HG03097 (cell line): ENCODE data around the gene CYP4B1.
"Not testable (repeated sequence)": the region's sequence is repeated elsewhere in the genome, so short reads cannot be mapped to it uniquely, and the experiment has no call there.

Experiments
- ATAC-seq: cut with Tn5 transposase; IDR thresholded peaks from one replicate; pipeline ENCODE4 v1.9.1; 2021; ENCODE audit not compliant: unreplicated experiment, low FRiP score

CYP4B1 gene

DNA sequence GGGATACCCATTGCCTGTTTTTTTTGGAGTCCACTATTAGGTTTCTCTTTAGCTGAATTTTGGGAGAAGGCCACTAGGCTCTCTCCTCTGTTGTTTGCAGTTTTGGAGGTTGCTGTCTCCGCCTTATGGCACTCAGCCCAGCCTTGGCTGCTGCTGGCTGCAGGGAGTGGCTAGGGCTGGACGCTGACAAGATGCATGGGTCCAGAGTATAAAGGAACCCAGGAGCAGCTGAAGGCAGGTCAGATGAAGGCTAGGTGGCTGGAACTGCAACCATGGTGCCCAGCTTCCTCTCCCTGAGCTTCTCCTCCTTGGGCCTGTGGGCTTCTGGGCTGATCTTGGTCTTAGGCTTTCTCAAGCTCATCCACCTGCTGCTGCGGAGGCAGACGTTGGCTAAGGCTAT is at the start of gene CYP4B1:
Gene CYP4B1, plus strand, starts transcription at position 237 of the 400 bp plus-strand sequence. Its CDS starts 36 bp downstream, at position 273.
- no peak for ATAC-seq

DNA sequence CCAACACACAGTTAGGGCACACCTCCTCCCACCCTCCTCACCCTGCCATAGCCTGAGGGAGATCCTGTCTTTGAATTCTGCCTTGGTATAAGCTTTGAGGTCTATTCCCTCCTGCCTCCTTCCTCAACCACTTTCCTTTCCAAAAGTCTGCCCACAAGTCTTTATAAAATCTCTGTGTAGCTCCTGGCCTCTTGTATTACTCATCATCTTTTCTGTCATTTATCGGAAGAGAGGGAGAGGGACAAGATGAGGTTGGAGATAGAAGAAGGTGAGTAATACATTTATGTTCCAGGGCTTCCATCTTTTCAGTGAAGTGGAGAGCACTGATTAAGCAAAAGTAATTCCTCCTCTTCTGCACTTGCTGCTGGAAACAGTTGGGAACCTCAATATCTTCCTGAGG is 49.4 kb upstream of the CYP4B1 start:
- ATAC-seq = no peak

DNA sequence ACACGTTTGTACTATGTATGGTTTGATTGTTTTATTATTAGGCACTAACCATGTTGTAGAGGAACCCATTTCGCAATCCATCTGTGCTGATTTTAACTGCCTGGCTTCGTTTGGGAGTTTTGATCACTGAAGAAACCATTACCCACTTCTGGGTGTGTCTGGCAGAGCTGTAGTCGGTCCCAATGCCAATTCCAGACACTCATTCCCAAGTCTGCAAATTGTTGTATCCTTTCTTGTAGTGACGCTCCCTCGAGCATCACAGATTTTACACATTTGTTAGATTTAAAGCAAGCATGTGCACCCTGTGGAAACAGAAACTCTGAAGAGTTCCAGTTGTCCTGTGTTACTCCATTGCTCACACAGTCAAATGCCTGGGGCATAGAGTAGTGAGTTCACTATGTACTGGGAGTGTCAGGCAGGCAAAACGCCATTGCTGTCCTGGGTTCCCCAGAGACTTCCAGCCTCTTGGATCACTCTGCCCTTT is 48.9 kb upstream of the CYP4B1 start:
- ATAC-seq = no peak

DNA sequence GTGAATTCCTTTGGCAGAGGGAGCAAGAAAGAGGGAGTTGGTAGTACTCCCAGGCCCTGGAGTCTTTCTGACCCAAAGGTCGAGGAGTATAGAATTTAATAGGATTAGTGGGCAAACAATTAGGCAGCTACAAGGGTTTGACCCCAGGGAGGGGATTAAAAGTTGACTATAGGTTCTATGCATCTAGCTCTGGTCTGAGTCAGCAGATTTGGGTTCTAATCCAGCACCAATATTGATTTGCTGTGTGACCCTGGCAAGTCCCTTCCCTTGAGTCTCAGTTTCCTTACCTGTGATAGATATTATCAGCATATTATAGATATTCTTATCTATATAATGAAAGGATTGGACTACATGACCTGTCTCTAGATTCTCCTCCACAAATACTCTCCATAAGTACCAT is 44.9 kb upstream of the CYP4B1 start:
- ATAC-seq = no peak

DNA sequence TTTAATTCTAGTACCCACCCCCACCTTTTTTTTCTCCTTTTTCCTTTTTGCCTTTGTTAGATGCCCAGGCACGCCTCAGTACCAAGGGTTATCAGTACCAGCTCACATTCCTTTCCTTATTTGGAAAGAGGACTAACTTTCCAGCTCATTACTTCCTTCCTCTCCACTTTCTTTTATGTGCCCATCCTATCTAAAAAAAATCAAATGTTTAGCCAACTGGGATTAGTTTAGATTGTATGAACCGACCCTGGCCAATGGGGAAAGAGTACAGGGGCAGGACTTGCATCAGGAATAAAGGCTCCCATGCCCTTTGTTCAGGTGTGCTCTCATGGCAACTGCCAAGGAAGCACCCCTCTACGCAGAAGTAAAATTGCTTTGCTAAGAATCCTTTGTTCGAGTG is 44.1 kb upstream of the CYP4B1 start:
- not testable (repeated sequence) for ATAC-seq

DNA sequence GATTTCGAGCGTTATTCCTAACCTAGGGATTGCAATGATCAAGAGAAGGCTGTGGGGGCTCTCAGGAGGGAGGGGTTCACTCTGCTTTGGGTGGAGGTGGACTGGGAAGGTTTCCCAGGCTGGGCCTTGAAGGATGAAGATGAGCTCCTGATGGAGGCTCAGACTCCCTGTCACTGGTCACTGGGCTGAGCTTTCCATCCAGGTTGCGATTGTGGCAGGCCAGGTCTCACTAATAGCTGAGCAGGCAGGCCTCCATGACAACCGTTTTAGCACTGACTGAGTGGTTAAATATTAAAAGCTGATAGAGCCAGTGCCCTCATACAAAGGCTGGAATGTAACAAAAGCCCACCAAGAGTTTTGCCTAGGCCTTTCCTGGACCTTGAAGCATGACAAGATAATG is 43.7 kb upstream of the CYP4B1 start:
- no peak for ATAC-seq

DNA sequence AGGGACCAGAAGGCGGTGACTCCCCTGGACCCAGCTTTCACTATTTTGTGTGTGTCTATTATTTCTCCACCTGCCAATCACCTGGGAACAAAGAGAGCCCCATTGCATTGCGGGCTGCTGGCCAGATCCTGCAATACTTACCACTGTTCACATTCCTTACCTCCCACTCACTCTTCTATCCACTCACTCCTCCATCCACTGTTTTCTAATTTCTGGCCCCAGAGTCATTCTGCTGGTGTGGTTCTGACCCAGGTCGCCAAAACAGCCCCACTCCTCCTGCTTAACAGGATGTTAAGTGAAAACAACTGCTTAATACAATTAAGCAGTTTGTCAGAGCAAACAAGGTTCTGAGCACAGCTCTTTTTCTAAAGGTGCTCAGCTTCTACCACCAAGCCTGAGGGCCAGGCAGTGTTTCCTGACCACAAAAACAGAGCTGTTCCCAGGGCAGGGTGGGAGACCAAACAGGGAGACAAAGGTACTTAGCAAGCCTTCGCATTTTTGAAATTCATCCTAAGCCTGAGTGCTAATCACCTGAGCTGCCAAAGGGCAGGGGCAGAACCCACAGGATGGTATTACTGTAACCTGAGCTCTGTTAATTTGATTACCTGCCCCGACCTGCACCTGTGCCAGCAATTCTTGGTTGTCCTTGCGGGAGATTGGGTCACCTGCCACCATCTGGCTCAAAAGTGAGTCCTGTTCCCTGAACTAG is 41.4 kb upstream of the CYP4B1 start:
- no peak for ATAC-seq

DNA sequence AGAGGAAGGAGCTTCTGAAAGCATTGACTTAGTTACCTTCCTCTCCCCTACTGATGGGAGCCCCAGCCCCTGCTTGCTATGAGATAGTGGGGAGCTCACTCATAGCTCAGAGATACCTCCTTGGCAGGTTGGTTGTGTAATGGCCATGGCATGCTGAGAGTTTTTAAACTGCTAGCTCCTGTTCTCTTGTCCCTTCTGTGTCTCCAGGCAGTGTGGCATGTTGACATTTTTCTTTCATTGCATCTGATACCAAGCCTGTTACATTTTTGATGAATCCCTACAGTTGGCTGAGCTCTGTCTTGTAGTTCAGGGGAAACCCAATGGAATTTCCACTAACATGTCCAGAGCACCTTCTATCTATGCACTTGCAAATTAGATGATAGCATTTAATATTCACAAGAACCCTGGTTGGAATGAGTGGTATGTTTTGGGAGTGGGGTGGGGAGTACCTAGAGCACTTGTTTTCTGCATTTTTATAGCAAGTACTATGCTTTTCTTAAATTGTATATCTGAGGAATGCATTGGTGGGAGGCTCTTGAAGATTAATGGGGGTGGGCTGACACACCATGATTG is 40.8 kb upstream of the CYP4B1 start:
- ATAC-seq = no peak

DNA sequence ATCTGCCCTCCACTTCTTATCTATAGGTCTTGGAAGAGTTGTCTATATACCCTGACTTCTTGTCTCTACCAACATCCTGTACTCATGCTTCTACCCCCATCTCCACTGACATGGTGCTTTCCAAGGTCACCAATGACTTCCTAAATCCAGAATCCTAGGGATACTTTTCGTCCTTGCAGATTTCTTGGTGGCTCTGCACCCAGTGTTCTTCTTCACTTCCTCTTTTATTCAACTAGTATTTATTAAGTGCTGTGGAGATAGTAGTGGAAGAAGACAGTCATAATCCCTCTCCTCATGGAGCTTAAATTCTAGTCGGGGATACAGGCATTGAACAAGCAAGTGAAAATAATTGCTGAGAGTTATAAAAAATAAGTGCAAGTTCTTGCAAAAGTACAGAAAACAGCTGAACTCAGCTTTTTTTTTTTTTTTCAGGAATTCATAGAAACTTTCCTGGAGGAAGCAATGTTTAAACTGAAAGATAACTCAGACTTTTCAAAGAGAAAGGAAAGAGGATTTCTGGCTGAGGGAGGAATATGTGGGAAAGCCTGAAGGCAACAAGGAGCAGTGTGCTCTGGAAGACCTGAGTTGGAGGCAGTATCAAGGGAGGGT is 38.2 kb upstream of the CYP4B1 start:
- no peak for ATAC-seq

DNA sequence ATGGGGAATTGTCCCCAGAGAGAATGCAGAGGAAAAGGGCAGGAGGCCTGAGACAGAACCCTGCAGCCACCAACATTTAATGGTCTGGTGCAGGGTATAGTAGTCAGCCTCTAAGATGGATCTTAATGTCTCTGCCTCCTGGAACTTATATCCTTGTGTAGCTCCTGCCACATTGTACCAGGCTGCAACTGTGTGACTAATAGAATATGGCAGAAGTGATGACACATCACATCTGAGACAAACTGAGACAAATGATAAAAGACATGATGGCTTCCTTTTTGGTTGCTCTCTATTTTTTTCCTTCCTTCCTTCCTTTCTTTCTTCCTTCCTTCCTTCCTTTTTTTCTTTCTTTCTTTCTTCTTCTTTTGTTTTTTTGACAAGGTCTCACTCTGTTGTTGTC is 37.1 kb upstream of the CYP4B1 start:
- ATAC-seq = no peak

DNA sequence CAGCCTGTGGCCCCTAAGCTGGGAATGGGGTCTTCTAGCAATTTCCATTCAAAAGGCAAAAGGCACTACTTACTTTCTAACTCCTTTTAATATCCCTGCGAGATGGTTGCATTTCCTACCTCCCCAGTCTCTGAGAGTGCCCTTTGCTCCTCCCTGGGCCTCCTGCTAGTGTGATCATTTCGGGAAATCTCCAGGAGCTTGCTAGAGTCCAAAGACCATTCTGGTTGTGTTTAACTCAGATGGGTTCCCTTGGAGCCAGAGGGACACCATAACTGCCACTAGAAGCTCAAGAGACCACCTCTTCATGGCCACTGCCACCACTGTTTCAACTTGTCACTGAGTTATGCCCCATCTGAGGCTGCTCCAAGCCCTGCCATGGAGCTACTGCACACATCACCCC is 34.4 kb upstream of the CYP4B1 start:
- ATAC-seq = no peak

DNA sequence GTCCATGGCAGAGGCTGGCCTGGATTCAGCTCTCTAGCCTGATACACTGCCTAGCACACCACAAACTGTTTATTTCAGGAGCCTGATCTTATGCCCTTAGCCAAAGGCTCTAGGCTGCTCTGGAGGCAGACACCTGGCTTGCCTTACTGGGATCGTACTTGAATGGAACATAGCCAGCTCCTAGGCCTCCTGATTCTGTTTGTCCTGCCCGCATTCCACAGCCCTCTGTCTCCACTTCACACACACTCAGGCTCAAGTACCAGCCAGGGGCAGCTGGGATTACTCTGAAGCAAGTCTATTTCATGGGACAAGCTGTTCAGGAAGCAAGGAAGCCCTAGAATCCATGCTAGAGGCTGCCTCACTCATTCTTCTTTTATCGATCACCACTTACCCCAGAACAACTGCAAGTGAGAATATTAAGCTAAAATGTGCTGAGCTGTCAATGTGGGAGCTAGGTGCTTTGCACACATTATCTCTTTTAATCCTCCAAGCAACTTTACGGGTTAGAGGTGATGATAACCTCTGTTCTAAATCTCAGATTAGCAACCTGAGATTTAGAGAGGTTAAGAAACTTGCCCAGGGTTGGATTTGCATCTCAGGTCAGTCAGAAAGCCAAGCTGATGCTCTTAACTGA is 31.1 kb upstream of the CYP4B1 start:
- no peak for ATAC-seq

DNA sequence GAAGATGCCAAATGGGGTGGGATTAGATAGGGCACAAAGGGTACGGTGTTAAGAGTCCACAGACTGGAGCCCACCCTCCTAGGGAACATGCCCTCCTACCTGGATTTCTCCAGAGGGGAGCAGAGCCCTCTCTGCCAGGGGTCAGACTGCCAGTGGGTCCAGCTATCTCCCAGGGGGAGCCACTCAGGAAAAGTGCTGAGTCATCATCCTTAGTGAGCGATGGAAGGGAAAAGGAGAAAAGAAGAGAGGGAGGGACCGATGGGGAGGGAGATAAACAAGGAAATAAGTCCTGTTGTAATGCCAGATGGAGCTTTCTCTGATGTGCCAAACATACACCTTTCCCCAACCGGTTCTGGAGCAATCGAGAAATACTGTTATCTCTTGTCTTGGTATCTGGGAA is 30.4 kb upstream of the CYP4B1 start:
- ATAC-seq = no peak

DNA sequence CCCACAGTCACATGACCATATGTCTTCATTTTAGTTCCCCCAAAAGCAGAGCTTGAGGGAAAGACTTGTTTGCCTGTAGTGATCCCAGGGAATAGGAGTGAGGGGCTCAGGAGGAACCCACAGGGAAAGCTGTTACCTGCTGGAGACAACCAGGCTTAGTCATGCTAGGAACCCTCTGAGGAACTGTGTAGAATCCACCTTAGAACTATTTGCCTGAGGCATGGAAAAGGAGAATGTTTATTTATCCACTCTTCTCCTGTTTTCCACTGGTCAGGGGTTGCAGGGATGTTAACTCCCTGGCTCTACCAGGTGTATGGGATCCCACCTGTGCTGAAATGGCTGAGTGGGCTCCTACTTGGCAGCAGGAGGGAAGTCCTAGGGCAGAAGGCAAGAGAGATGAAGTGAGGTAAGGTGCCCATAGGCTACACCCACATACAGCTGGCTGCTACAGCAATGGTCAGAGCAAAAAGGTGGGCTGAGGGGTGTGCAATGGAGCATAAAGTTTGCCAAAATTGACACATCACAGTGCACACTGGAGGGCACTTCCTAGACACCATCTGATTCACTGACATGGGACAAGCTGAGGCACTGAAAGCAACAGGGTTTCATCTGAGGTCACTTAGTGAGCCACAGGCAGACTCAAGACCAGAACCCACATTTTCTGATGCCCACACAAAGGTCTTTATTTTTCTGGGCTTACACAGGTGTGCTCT is 29.7 kb upstream of the CYP4B1 start:
- no peak for ATAC-seq

DNA sequence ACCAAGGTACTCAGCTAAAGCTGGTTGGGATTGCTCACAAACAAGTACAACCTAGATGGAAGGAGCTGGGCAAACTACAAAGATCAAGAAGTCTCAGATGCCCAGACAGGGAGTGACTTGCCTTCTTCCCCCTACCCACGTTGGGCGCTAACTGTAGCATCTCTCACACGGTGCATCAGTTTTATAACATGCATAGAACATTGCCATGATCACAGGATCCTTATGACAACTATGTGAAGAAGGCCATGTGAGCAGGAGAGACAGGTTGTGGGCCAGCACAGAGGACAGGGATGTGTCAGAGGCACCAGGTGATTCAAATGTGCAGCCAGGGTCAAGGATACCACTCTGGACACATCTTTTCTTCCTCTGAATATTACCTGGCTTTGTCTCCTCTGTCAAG is 28.3 kb upstream of the CYP4B1 start:
- ATAC-seq = no peak

DNA sequence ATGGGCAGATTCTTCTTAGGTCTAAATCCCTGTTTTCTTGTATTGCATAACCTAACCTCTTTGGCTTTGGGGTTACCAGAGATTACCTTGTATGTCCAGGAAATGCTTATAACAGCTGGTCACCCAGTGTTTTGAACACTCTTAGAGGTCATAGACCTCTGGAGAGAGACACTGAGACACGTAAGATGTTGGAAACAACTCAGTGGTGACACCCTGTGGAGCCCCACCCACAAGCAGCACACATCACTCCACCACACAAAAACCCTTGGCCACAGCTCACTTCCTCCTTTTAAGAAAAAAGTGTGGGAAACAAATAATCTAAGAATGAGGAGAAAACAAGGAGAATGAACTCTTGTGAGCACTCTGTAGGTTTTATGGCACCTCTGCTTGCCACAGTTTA is 26.3 kb upstream of the CYP4B1 start:
- no peak for ATAC-seq

DNA sequence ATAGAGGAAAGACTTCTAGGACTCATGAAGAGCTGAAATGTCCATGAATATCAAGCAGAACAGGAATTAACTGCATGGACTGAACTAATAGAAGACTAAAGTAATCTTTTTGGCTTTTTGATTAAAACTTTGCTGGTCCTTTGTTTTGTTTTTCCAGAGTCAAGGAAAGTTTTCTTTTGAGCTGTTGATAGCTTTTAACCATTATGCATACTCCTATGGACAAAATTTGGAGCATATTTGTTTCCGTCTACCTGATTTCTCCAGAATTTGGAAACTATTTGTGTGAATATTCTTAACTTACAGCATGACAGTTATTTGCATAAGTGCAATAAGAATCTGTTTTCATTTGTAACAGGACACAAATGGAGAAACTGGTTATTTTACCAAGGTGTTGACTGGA is 24.5 kb upstream of the CYP4B1 start:
- no peak for ATAC-seq

DNA sequence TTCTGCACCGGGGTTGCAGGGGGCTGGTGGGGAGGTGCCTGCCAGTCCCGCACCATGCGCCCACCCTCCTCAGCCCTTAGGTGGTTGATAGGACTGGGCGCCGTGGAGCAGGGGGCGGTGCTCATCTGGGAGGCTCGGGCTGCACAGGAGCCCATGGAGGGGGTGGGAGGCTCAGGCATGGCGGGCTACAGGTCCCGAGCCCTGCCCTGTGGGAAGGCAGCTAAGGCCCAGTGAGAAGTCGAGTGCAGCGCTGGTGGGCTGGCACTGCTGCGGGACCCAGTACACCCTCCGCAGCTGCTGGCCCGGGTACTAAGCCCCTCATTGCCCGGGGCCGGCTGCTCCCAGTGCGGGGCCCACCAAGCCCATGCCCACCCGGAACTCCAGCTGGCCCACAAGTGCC is 20.4 kb upstream of the CYP4B1 start:
- not testable (repeated sequence) for ATAC-seq

DNA sequence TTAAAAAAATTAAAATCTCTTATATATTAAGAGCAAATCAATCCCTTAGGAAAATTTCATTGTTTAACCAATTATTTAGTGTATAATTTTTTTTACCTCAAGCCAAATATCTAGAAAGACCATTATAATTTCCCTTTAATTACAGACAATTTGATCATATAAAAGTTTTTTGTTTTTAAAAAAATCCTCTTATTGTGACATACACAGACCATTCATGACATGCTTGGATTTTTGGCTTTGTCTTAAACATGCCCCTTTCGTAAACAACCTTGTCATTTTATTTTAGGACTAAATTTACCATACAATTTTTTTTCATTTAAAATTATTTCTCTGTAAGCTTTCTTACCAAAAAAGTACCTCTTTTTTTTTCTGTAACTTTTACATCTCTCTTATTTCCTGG is 14.2 kb upstream of the CYP4B1 start:
- ATAC-seq = no peak

DNA sequence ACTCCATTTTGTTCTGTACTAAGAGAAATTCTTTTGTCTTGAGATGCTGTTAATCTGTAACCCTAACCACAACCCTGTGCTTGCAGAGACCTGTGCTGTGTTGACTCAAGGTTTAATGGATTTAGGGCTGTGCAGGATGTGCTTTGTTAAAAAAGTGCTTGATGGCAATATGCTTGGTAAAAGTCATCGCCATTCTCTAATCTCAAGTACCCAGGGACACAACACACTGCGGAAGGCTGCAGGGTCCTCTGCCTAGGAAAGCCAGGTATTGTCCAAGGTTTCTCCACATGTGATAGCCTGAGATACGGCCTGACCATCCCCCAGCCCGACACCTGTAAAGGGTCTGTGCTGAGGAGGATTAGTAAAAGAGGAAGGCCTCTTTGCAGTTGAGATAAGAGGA is 10.2 kb upstream of the CYP4B1 start:
- not testable (repeated sequence) for ATAC-seq
